NB4 (cell line): ENCODE data around the gene ZBTB11.

Source experiments
- POLR2A ChIP-seq: IDR thresholded peaks from 2 replicates; pipeline ENCODE4 v1.6.1; 2011; ENCODE audit warnings: mild to moderate bottlenecking; ENCODE audit not compliant: insufficient read length; ENCODE audit errors: extremely low read depth
- TF ChIP-seq, protein P1 (sequence below): IDR thresholded peaks from one replicate; pipeline ENCODE4 v1.5.1; 2012; ENCODE audit warnings: low read depth, low read length
- TF ChIP-seq, protein P2 (sequence below): IDR thresholded peaks from 2 replicates; pipeline ENCODE4 v1.6.1; 2011; ENCODE audit warnings: low read depth, low read length

DNA sequence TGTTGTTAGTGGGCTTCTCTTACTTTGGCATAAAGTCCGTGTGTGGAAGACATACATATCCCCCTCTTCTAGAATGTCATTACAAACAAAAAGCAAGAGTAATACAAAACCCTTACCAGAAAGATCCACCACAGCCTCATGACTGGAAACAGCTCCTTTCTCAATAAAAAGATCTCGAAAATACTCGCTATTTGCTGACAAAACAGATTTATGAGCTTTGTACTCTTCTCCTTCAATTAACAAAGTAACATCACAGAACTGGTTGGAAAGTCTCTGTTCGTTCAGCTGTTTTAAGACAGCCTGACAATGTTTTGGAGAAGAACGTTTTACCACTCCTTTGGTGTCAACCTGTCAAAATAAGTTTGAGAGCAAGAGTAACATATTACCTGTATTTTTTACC, 5.9 kb downstream of the ZBTB11 start:
- TF ChIP-seq, protein P1, sequence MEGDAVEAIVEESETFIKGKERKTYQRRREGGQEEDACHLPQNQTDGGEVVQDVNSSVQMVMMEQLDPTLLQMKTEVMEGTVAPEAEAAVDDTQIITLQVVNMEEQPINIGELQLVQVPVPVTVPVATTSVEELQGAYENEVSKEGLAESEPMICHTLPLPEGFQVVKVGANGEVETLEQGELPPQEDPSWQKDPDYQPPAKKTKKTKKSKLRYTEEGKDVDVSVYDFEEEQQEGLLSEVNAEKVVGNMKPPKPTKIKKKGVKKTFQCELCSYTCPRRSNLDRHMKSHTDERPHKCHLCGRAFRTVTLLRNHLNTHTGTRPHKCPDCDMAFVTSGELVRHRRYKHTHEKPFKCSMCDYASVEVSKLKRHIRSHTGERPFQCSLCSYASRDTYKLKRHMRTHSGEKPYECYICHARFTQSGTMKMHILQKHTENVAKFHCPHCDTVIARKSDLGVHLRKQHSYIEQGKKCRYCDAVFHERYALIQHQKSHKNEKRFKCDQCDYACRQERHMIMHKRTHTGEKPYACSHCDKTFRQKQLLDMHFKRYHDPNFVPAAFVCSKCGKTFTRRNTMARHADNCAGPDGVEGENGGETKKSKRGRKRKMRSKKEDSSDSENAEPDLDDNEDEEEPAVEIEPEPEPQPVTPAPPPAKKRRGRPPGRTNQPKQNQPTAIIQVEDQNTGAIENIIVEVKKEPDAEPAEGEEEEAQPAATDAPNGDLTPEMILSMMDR = no peak
- TF ChIP-seq POLR2A = no peak
- TF ChIP-seq, protein P2, sequence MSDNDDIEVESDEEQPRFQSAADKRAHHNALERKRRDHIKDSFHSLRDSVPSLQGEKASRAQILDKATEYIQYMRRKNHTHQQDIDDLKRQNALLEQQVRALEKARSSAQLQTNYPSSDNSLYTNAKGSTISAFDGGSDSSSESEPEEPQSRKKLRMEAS = no peak
